Mucosa of rectum (tissue), 2 donors: ENCODE measurements around the gene UBE2Q2.

ENCODE experiments used
- H3K27ac ChIP-seq, 2 donors: one replicate each; pipeline ENCODE4 v1.7.0; 2013; ENCODE audit warnings: inconsistent platforms in 2 of 2, low read depth in 2 of 2, low read length in 2 of 2
- H3K27me3 ChIP-seq, 2 donors: one replicate each; pipeline ENCODE4 v1.7.0; 2013; ENCODE audit warnings: low read length in 2 of 2; ENCODE audit not compliant: control insufficient read depth in 2 of 2, insufficient read depth in 2 of 2
- H3K36me3 ChIP-seq, 2 donors: one replicate each; pipeline ENCODE4 v1.7.0; 2013; ENCODE audit warnings: low read length in 2 of 2; ENCODE audit not compliant: control insufficient read depth in 2 of 2, insufficient read depth in 2 of 2
- H3K4me1 ChIP-seq, 2 donors: one replicate each; pipeline ENCODE4 v1.7.0; 2013; ENCODE audit warnings: low read length in 2 of 2, mild to moderate bottlenecking in 1 of 2; ENCODE audit not compliant: control insufficient read depth in 2 of 2, insufficient read depth in 2 of 2
- H3K4me3 ChIP-seq, 2 donors: one replicate each; pipeline ENCODE4 v1.7.0; 2013; ENCODE audit warnings: low read length in 2 of 2
- H3K9ac ChIP-seq, 2 donors: one replicate each; pipeline ENCODE4 v1.7.0; 2013; ENCODE audit warnings: low read length in 2 of 2, low read depth in 1 of 2, mild to moderate bottlenecking in 1 of 2
- H3K9me3 ChIP-seq, 2 donors: one replicate each; pipeline ENCODE4 v1.7.0; 2013; ENCODE audit warnings: low read length in 2 of 2; ENCODE audit not compliant: control insufficient read depth in 2 of 2
- donor health status: healthy.
- donor health status: Normal muscosa, but diverticular disease.

The UBE2Q2 gene

DNA sequence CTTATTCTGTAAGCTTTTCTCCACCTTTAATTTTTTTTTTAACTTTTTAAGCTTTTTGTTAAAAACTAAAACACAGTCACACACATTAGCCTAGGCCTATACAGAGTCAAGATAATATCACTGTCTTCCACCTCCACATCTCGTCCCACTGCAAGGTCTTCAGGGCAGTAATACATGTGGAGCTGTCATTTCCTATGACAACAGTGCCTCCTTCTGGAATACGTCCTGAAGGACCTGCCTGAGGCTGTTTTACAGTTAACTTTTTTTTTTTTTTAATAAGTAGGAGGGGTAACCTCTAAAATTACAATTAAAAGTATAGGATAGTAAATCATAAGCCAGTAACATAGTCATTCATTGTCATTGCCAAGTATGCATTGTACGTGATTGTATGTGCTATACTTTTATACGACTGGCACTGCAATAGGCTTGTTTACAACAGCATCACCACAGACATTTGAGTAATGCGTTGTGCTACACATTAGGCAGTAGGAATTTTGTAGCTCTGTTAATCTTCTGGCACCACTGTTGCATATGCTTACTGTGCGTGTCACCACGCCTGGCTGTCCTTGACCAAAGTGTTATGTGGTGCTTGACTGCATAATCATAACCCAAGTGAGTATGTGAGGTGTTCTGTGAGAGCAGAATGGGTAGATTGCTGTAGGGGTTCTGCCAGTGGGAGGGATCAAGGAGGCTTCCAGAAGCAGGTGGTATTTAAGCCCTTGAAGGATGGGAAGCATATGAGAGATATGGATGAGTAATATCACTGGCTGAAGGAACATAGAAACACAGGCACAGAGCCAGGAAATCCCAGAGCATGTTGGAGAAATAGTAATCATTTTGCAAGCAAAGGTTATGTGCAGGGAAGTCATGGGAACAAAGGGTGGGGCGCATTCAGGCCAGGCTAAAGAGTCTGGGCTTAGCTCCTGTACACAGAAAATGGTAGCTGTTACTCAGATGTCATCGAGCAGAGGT is 78.8 kb downstream of the UBE2Q2 start:
- Histone ChIP-seq H3K36me3 (peaks cover 8 to 22% of the 10 kb centered on the region in 2 donors), H3K4me1 (peaks cover 5 to 11% of the 10 kb centered on the region in 2 donors), H3K9me3 (no peaks in the 10 kb centered on the region), H3K4me3 (no peak overlapping the region), H3K27me3 (no peaks in the 10 kb centered on the region), H3K9ac (no peak overlapping the region), H3K27ac (peak overlapping the region in 1 of 2 donors; percentile 6)

DNA sequence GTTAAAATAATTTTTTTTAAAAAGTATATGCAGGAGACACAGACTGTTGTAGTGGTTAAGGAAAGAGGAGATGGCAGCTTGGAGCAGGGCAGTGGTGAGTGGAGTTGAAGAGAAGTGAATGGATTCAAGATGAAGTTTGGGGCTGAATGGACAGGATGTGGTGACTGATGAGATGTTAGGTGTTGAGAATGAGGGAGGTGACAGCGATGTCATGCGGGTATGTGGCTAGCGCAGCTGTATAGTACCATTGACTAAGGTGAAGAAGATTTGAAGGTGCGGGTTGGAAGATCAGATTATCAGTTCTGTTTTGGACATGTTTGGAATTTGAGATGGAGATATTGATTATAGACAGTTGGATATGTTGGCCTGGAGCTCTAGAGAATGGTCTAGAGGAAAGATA is 80.5 kb downstream of the UBE2Q2 start:
- Histone ChIP-seq H3K36me3 (peaks cover 4 to 9% of the 10 kb centered on the region in 2 donors), H3K4me3 (no peak overlapping the region), H3K9me3 (no peaks in the 10 kb centered on the region), H3K27ac (no peak overlapping the region), H3K4me1 (peaks cover 5 to 11% of the 10 kb centered on the region in 2 donors), H3K27me3 (no peaks in the 10 kb centered on the region), H3K9ac (no peak overlapping the region)

DNA sequence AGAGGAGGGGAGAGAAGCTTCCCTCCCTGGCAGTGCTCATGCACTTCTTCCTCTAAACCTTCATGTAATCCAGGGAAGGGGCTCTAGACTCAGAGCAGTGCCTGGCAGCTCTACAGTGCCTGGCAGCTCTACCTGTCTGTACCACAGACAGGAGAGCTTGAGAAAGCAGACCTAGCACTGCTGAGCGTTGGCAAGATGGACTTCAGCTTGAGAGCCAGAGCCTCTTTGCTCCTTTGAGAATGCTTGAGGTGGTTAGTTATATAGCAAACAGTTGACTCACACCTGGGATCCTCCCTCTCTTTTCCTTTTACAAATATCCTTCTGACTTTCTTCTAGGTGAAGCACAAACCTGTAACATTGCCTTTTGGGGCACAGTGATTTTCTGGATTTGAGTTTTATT is 81.3 kb downstream of the UBE2Q2 start:
- Histone ChIP-seq H3K4me1 (peaks cover 5 to 11% of the 10 kb centered on the region in 2 donors), H3K36me3 (peaks cover under 1 to 6% of the 10 kb centered on the region in 2 donors), H3K4me3 (no peak overlapping the region), H3K27me3 (no peaks in the 10 kb centered on the region), H3K27ac (no peak overlapping the region), H3K9ac (no peak overlapping the region), H3K9me3 (no peaks in the 10 kb centered on the region)

DNA sequence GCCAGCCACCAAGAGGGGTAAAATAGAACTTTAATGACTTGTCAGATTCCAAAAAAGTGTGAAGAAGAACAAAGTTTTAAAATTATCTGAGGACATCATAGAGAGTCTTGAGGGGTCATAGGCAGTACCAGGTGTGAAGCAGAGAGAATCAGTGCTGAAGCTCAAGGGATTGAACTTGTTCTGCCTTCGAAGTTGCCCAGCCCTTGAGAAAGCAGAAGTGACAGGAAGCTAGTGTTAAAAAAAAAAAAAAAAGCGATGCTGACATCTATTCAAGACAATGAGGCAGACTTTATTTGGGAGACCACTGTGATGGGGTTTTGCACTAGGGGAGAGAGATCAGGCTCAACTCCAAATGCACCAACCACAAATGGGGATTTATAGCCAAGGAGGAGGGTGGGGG is 82.2 kb downstream of the UBE2Q2 start:
- Histone ChIP-seq H3K9me3 (no peaks in the 10 kb centered on the region), H3K27ac (no peak overlapping the region), H3K27me3 (no peaks in the 10 kb centered on the region), H3K4me1 (peaks cover 5 to 11% of the 10 kb centered on the region in 2 donors), H3K9ac (no peak overlapping the region), H3K4me3 (no peak overlapping the region), H3K36me3 (peaks cover 3 to 12% of the 10 kb centered on the region in 2 donors)

GRCh38 chr15:75926931-75927330 is 83.7 kb downstream of the UBE2Q2 start:
- peaks cover 7 to 22% of the 10 kb centered on the region in 2 donors for H3K36me3 ChIP-seq
- no peak overlapping the region for H3K4me3 ChIP-seq
- H3K9me3 ChIP-seq: no peaks in the 10 kb centered on the region
- H3K27me3 ChIP-seq: no peaks in the 10 kb centered on the region
- H3K4me1 ChIP-seq: peaks cover 5 to 8% of the 10 kb centered on the region in 2 donors
- H3K27ac ChIP-seq: no peak overlapping the region
- no peak overlapping the region for H3K9ac ChIP-seq

DNA sequence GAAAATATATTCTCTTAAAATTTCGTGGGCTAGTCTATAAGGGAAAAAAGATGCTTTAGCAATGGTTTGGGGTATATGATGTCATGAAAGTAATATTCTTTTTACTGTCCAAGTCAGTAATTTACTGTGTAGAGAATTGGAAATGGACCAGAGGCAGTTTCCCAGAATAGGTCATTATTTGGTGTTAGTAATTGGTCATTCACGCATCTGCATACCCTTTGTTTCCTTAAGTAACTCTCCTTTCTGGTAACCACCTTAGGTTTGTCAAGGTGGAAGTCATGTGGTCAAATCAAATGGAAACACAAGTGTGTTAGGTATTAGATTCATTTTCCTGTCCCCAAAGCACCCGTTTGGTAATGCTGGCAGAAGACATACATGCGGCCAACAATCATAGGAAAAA is 84.4 kb downstream of the UBE2Q2 start:
- no peaks in the 10 kb centered on the region for H3K9me3 ChIP-seq
- peaks cover 0 to 2% of the 10 kb centered on the region in 2 donors for H3K4me1 ChIP-seq
- no peak overlapping the region for H3K4me3 ChIP-seq
- no peaks in the 10 kb centered on the region for H3K27me3 ChIP-seq
- no peak overlapping the region for H3K27ac ChIP-seq
- no peak overlapping the region for H3K9ac ChIP-seq
- H3K36me3 ChIP-seq: peaks cover 8 to 25% of the 10 kb centered on the region in 2 donors

DNA sequence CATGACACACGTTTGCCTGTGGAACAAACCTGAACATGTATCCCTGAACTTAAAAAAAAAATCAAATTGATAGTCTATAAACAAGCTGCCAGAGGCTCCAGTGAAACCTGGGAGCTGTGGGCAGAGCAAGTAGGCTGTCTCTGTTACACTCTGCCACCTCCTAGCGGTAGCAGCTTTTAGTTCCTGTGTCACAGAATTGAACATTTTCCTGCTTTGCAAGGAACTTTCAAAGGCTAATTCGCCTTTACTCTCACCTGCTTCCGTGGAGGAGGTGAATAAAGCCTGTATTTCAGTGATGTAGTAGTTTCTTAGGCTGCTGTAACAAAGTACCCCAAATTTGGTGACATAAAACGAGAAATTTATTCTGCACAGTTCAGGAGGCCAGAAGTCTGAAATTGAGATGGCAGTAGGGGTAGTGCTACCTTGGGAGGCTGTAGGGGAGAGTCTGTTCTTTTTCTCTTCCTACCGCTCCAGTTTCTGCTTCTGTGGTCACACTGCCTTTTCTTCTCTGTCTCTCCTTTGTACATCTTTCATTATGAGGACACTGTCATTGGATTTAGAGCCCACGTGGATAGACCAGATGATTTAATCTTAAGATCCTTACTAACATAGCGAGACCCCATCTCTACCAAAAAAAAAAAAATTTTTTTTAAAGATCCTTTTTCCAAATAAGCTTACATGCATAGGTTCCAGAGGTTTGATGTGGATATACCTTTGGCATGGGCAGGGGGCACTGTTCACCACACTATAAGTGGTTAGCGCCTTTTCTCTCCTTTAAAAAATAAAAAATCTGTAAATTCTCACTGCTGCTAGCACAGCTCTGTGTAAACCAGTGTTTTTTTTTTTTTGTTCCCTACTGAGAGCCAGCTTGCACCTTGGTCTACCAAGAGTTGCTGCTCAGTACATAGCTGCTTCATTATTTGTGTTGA is 85.7 kb downstream of the UBE2Q2 start:
- H3K4me1 ChIP-seq: no peaks in the 10 kb centered on the region
- H3K27me3 ChIP-seq: no peaks in the 10 kb centered on the region
- no peak overlapping the region for H3K27ac ChIP-seq
- peaks cover 16 to 32% of the 10 kb centered on the region in 2 donors for H3K36me3 ChIP-seq
- no peak overlapping the region for H3K4me3 ChIP-seq
- no peak overlapping the region for H3K9ac ChIP-seq
- no peaks in the 10 kb centered on the region for H3K9me3 ChIP-seq

- Histone ChIP-seq H3K36me3 (peaks cover 20 to 40% of the 10 kb centered on the region in 2 donors), H3K9ac (no peak overlapping the region)
These were observed 86.7 kb downstream of the UBE2Q2 start for GRCh38 chr15:75929799-75930565.

DNA sequence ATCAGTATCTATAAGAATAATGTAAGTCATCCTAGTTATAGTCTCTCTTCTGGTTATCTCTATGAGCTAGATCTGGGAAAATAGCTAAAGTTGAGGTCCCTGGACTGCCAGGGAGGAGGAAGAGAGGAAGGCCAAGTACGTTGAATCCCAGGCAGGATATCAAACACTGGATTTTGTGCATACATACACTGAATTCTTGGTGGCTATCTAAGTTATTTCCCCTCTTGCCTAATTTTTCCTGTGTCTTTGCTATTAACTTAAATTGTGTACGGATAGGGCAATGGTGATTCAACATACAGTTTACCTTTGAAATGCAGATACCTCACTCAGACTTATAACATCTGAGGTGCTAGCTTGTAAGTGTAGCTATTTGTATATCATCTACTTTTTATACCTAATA is 87.6 kb downstream of the UBE2Q2 start:
- H3K9me3 ChIP-seq: no peaks in the 10 kb centered on the region
- no peak overlapping the region for H3K4me3 ChIP-seq
- H3K27me3 ChIP-seq: no peaks in the 10 kb centered on the region
- peaks cover 20 to 41% of the 10 kb centered on the region in 2 donors for H3K36me3 ChIP-seq
- H3K27ac ChIP-seq: no peak overlapping the region
- no peak overlapping the region for H3K9ac ChIP-seq
- H3K4me1 ChIP-seq: no peaks in the 10 kb centered on the region

More at GRCh38 chr15:75929799-75930565, 86.7 kb downstream of the UBE2Q2 start:
- no peaks in the 10 kb centered on the region for H3K27me3 ChIP-seq
- no peak overlapping the region for H3K27ac ChIP-seq
- H3K9me3 ChIP-seq: no peaks in the 10 kb centered on the region
- H3K4me1 ChIP-seq: no peaks in the 10 kb centered on the region
- no peak overlapping the region for H3K4me3 ChIP-seq
